MCF 10A (cell line): ENCODE results near the gene IFITM2. TPM values are rescaled to one million over a fixed set of nuclear protein-coding genes. Genes with fewer than 3 reads are reported as not detected.
A peak's percentile ranks its signal among the peaks of the same experiment; 100 is the strongest.
"Not testable (repeated sequence)": the region's sequence is repeated elsewhere in the genome, so short reads cannot be mapped to it uniquely, and the experiment has no call there.

Experiments
- BruUV-seq: library from RNA; stranded (reverse); fragments of 400-500 nt; replicated peaks from 2 replicates; lab custom pipeline; 2021; lab: Mats Ljungman, UMichigan
- CTCF ChIA-PET: fragments of 300-600 bp; sonication (Branson Sonifier 250); formaldehyde crosslinking; extraction: SDS; loops from one replicate; lab custom pipeline; 2021; ENCODE audit warnings: antibody characterized with exemption, inconsistent platforms; lab: Yijun Ruan, JAX
- POLR2A ChIA-PET: fragments of 300-600, 350-650 bp; sonication (Branson Sonifier 250); formaldehyde crosslinking; extraction: SDS; loops from one replicate; lab custom pipeline; 2020; ENCODE audit warnings: antibody characterized with exemption, inconsistent platforms; lab: Yijun Ruan, JAX
- DNase-seq: peaks from one replicate; pipeline ENCODE4 v3.0.0-alpha.2; 2018; ENCODE audit not compliant: unreplicated experiment
- H3K27ac Mint-ChIP-seq: one replicate; pipeline ENCODE4 v1.8.0; 2022; ENCODE audit warnings: mild to moderate bottlenecking, low read depth, mixed read lengths; ENCODE audit not compliant: unreplicated experiment
- H3K27me3 Mint-ChIP-seq: one replicate; pipeline ENCODE4 v1.8.0; 2022; ENCODE audit warnings: mixed read lengths; ENCODE audit not compliant: insufficient read depth, unreplicated experiment
- H3K36me3 Mint-ChIP-seq: one replicate; pipeline ENCODE4 v1.8.0; 2022; ENCODE audit warnings: mild to moderate bottlenecking, moderate library complexity, mixed read lengths; ENCODE audit not compliant: insufficient read depth, unreplicated experiment
- H3K4me1 Mint-ChIP-seq: one replicate; pipeline ENCODE4 v1.8.0; 2022; ENCODE audit warnings: mixed read lengths; ENCODE audit not compliant: insufficient read depth, unreplicated experiment
- H3K4me3 Mint-ChIP-seq: one replicate; pipeline ENCODE4 v1.8.0; 2022; ENCODE audit warnings: mild to moderate bottlenecking, moderate library complexity, mixed read lengths; ENCODE audit not compliant: unreplicated experiment
- H3K9me3 Mint-ChIP-seq: one replicate; pipeline ENCODE4 v1.8.0; 2022; ENCODE audit warnings: mixed read lengths; ENCODE audit not compliant: unreplicated experiment
- intact Hi-C: fragments of 100-400 bp; cut with micrococcal nuclease; formaldehyde crosslinking; loops from 2 replicates; pipeline ENCODE4 v1.14.1; 2022
- total RNA-seq: library from RNA; stranded (reverse); gene quantifications from 2 replicates; pipeline ENCODE4 v1.2.3, GENCODE V29; 2022
- TF ChIP-seq, protein P1 (sequence below): fragments of 200-600 bp; IDR thresholded peaks from one replicate; pipeline ENCODE4 v1.8.0; 2022; ENCODE audit warnings: antibody characterized with exemption, mild to moderate bottlenecking; ENCODE audit not compliant: unreplicated experiment

Gene IFITM2
- total RNA-seq, 1 experiment from 2014 or later = 314 TPM

DNA sequence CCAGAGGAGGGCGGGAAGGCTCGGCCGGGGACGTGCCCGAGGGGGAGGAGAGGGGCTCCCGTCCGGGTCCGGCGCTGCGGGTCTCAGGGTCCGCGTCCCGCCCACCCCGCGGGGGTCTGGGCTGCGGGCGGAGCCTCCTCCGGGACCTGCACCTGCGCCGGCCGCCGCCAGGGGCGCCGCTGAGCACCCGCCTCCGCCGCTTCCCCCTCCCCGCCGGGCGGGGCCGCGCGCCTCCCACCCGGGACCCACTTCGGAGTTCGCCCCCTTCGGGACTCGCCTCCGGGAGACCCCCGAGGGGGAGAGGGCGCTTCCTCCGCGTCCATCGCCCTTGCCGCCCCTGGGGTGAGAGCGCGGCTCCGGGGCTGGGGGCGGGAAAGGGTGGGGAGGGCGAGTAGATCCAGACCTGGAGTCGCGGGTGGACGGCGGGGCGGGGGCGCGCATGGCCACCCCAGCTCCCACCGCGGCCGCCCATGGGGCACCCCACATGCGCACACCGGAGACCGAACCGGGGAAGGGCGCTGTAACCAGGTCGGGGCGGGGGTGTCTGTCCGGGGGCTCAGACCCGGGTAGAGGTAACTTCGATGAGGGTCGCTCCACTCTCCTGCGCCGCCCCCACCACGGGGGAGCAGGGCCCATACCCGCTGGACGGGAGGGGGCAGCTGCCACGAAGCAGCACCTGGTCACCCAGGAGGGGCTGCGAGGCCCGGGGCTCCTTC, 10.9 kb downstream of the IFITM2 start:
- Mint-ChIP-seq H3K4me3 (peak overlapping the region; percentile 97), H3K36me3 (peaks cover 16% of the 10 kb centered on the region)
- ChIA-PET CTCF (interaction anchor here (1.0 kb wide), 1 partner anchor 10 kb away, joined by 4 read pairs; no protein-coding TSS in a partner anchor), POLR2A (interaction anchor here (0.7 to 1.7 kb wide), 5 partner anchors 9 to 113 kb away, joined by 3 to 27 read pairs (median 4); partner anchors contain the start of genes BET1L and RIC8A)
- BruUV-seq, H3K27me3 Mint-ChIP-seq, H3K27ac Mint-ChIP-seq, H3K4me1 Mint-ChIP-seq, H3K9me3 Mint-ChIP-seq, intact Hi-C loops, DNase-seq: not testable (repeated sequence)

DNA sequence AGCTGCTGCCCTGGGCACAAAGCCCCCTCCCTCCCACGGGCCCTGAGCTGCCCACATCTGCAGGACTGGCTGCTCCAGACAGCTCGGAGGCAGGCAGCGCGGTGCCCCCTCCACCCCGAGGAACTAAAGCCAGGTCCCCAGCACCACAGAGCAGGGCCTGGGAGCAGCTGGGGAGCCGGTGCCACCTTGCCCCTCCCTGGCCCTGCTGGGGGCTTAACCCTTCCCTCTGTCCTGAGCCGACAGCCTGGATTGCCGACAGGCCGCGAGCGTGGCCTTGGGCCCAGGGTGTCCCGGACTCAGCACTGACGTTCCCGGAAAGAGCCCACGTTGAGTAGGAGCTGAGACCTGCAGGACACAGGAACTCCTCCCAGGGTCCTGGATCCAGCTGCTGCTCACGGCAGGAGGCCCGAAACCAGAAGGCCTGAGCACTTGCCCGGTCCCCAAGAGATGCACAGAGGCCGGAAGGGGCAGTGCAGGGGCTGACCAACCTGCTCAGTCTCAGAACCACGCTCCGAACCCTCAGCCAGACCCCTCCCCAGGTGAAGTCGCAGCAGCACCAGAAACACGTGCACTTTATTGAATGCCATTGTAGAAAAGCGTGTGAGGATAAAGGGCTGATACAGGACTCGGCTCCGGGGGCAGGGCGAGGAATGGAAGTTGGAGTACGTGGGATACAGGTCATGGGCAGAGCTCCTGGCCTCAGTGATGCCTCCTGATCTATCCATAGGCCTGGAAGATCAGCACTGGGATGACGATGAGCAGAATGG, 11.7 kb downstream of the IFITM2 start:
- peak; percentile 40 for DNase-seq
- peak overlapping the region; percentile 96 for H3K27ac Mint-ChIP-seq
- H3K4me1 Mint-ChIP-seq, BruUV-seq, CTCF ChIA-PET, H3K27me3 Mint-ChIP-seq, intact Hi-C loops, H3K9me3 Mint-ChIP-seq: not testable (repeated sequence)
- H3K4me3 Mint-ChIP-seq = peak overlapping the region; percentile 97
- peaks cover 16% of the 10 kb centered on the region for H3K36me3 Mint-ChIP-seq
- POLR2A ChIA-PET = interaction anchor here (0.7 to 1.7 kb wide), 5 partner anchors 10 to 114 kb away, joined by 3 to 27 read pairs (median 4); partner anchors contain the start of genes BET1L and RIC8A

DNA sequence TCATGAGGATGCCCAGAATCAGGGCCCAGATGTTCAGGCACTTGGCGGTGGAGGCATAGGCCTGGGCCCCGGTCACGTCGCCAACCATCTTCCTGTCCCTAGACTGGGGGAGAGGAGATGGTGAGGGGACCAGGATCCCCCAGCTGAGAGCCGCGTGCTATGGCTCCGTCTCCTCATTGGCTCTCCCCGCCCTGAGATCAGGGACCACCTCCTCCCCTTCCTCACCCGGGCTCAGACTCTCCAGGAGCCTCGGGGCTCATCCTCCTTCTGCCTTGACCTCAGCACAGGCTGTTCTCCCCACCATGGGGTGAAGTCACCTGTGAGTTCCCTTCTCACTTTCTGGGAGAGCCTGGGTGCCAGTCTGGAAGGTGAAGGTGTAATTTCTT, 12.3 kb downstream of the IFITM2 start:
- H3K4me1 Mint-ChIP-seq, H3K27me3 Mint-ChIP-seq, intact Hi-C loops, DNase-seq, BruUV-seq, H3K9me3 Mint-ChIP-seq: not testable (repeated sequence)
- Mint-ChIP-seq H3K27ac (peak overlapping the region; percentile 96), H3K36me3 (peaks cover 16% of the 10 kb centered on the region), H3K4me3 (peak overlapping the region; percentile 97)
- CTCF ChIA-PET = interaction anchor here (1.0 kb wide), 1 partner anchor 36 kb away, joined by 3 read pairs; no protein-coding TSS in a partner anchor
- POLR2A ChIA-PET = interaction anchor here (0.7 to 1.7 kb wide), 5 partner anchors 10 to 114 kb away, joined by 3 to 27 read pairs (median 4); partner anchors contain the start of genes BET1L, PKP3 and RIC8A

DNA sequence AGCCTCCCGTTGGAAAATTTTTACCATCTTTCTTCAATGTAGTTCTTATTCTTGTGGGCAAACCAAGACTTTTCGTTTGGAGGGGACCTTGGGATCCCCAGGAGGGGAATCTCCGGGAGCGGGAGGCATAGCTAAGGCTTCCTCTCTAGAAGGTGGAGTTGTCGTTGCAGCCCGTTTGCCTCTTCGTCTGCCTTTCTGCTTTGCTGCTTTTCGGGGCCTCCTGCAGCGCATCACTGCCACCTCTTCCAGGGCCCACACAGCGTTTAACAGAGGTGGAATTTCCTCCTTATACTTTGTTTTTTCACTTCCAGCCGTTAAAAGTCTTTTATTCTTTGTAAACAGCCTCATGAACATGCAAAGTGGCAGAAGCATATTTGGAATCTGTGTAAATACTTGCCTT, 16.5 kb downstream of the IFITM2 start:
- H3K4me3 Mint-ChIP-seq = no peak overlapping the region
- peak overlapping the region; percentile 40 for H3K27ac Mint-ChIP-seq
- no peak for DNase-seq
- POLR2A ChIA-PET = interaction anchor here (0.6 to 3.4 kb wide), 3 partner anchors 14 to 126 kb away, joined by 3 to 10 read pairs (median 3); no protein-coding TSS in a partner anchor
- H3K9me3 Mint-ChIP-seq = no peaks in the 10 kb centered on the region
- H3K27me3 Mint-ChIP-seq = no peaks in the 10 kb centered on the region
- CTCF ChIA-PET = interaction anchor here (0.7 kb wide), 1 partner anchor 25 kb away, joined by 3 read pairs; no protein-coding TSS in a partner anchor
- TF ChIP-seq, protein P1, sequence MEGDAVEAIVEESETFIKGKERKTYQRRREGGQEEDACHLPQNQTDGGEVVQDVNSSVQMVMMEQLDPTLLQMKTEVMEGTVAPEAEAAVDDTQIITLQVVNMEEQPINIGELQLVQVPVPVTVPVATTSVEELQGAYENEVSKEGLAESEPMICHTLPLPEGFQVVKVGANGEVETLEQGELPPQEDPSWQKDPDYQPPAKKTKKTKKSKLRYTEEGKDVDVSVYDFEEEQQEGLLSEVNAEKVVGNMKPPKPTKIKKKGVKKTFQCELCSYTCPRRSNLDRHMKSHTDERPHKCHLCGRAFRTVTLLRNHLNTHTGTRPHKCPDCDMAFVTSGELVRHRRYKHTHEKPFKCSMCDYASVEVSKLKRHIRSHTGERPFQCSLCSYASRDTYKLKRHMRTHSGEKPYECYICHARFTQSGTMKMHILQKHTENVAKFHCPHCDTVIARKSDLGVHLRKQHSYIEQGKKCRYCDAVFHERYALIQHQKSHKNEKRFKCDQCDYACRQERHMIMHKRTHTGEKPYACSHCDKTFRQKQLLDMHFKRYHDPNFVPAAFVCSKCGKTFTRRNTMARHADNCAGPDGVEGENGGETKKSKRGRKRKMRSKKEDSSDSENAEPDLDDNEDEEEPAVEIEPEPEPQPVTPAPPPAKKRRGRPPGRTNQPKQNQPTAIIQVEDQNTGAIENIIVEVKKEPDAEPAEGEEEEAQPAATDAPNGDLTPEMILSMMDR = no peak
- peaks cover 10% of the 10 kb centered on the region for H3K36me3 Mint-ChIP-seq
- BruUV-seq = no TSS peak
- intact Hi-C loops = no loop called here
- H3K4me1 Mint-ChIP-seq = no peaks in the 10 kb centered on the region

DNA sequence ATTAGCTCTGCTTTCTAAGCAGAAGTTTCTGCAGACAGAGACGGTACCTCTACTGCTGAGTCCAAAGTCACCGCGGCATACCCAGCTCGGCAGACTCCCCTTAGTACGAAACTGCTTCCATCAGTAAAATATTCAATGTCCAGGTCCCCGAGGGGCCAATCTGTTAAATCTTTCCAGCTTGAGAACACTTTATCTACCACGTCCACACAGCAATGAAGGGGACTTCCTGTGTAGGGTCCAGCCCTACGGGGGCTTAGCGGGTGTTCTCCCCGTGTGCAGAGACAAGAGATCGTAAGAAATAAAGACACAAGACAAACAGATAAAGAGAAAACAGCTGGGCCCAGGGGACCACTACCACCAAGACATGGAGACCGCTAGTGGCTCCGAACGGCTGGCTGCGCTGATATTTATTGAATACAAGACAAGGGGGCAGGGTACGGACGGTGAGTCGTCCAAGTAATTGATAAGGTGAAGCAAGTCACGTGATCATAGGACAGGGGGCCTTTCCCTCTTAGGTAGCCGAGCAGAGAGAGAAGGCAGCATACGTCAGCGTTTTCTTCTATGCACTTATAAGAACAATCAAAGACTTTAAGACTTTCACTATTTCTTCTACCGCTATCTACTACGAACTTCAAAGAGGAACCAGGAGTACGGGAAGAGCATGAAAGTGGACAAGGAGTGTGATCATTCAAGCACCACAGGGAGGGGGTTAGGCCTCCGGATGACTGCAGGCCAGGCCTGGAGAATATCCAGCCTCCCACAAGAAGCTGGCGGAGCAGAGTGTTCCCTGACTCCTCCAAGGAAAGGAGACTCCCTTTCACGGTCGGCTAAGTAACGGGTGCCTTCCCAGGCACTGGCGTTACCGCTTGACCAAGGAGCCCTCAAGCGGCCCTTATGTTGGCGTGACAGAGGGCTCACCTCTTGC, 17.2 kb downstream of the IFITM2 start:
- H3K4me3 Mint-ChIP-seq, BruUV-seq, H3K36me3 Mint-ChIP-seq, H3K9me3 Mint-ChIP-seq, H3K4me1 Mint-ChIP-seq, DNase-seq, H3K27me3 Mint-ChIP-seq, intact Hi-C loops: not testable (repeated sequence)
- POLR2A ChIA-PET = interaction anchor here (0.6 to 3.4 kb wide), 3 partner anchors 14 to 82 kb away, joined by 3 to 10 read pairs (median 3); no protein-coding TSS in a partner anchor
- CTCF ChIA-PET = interaction anchor here (0.7 kb wide), 1 partner anchor 24 kb away, joined by 3 read pairs; no protein-coding TSS in a partner anchor
- peak overlapping the region; percentile 40 for H3K27ac Mint-ChIP-seq
